SU-DHL-6 (cell line): Measurements from ENCODE around the gene GPX3.

Source experiments
- H2AFZ ChIP-seq: fragments of 200-600 bp; sonication (generic); 2 replicates; pipeline ENCODE4 v1.6.1; 2014; ENCODE audit warnings: low read depth, mild to moderate bottlenecking, moderate library complexity, mixed read lengths, antibody characterized with exemption, low read length; ENCODE audit not compliant: severe bottlenecking
- H3F3A ChIP-seq: fragments of 200-600 bp; shearing (Covaris generic); 2 replicates; pipeline ENCODE4 v1.6.0; 2016; ENCODE audit warnings: antibody characterized with exemption, mild to moderate bottlenecking; ENCODE audit not compliant: insufficient read depth
- H3K27ac ChIP-seq: fragments of 200-600 bp; sonication (generic); 2 replicates; pipeline ENCODE4 v1.5.1; 2016; ENCODE audit warnings: low read depth, mild to moderate bottlenecking, low read length, moderate library complexity, mixed read lengths
- H3K27me3 ChIP-seq: fragments of 200-600 bp; sonication (generic), shearing (Covaris generic); 2 replicates; pipeline ENCODE4 v1.6.0; 2014; ENCODE audit warnings: mild to moderate bottlenecking, low read length
- H3K36me3 ChIP-seq: fragments of 200-600 bp; sonication (generic); 2 replicates; pipeline ENCODE4 v1.6.1; 2014; ENCODE audit warnings: mild to moderate bottlenecking, low read length, mixed read lengths
- H3K4me2 ChIP-seq: fragments of 300-600, 200-600 bp; shearing (Covaris generic), sonication (generic); 2 replicates; pipeline ENCODE4 v1.6.0; 2014; ENCODE audit warnings: low read length, low read depth, mild to moderate bottlenecking; ENCODE audit not compliant: poor library complexity, severe bottlenecking
- H3K4me3 ChIP-seq: fragments of 200-600 bp; sonication (generic); 2 replicates; pipeline ENCODE4 v1.5.1; 2014; ENCODE audit warnings: antibody characterized with exemption, low read length, mild to moderate bottlenecking, mixed read lengths; ENCODE audit not compliant: insufficient read depth, poor library complexity, severe bottlenecking
- H3K79me2 ChIP-seq: fragments of 200-600 bp; sonication (generic); 2 replicates; pipeline ENCODE4 v1.6.1; 2014; ENCODE audit warnings: mild to moderate bottlenecking, low read length, moderate library complexity; ENCODE audit not compliant: insufficient read depth
- H3K9ac ChIP-seq: fragments of 200-600 bp; sonication (generic); 2 replicates; pipeline ENCODE4 v1.7.0; 2014; ENCODE audit warnings: mild to moderate bottlenecking, low read length
- H3K9me2 ChIP-seq: fragments of 200-600 bp; sonication (generic); replicated peaks from 2 replicates; pipeline ENCODE4 v1.6.1; 2014; ENCODE audit warnings: low read length; ENCODE audit not compliant: insufficient read depth
- H3K9me3 ChIP-seq: fragments of 200-600 bp; sonication (generic); 2 replicates; pipeline ENCODE4 v1.6.1; 2014; ENCODE audit warnings: low read length, mixed read lengths; ENCODE audit not compliant: insufficient read depth
- H4K20me1 ChIP-seq: fragments of 200-600 bp; sonication (generic); 2 replicates; pipeline ENCODE4 v1.6.1; 2014; ENCODE audit warnings: low read depth, mild to moderate bottlenecking, antibody characterized with exemption, low read length, moderate library complexity, mixed read lengths
- EZH2phosphoT487 ChIP-seq: fragments of 200-600 bp; sonication (generic), shearing (Covaris generic); conservative IDR thresholded peaks from 2 replicates; pipeline ENCODE4 v1.6.1; 2018; ENCODE audit warnings: mild to moderate bottlenecking, antibody characterized with exemption, low read length, moderate library complexity, mixed read lengths
- TF ChIP-seq, protein P1 (sequence below): fragments of 200-600 bp; sonication (generic); IDR thresholded peaks from one replicate; pipeline ENCODE4 v1.5.1; 2017; ENCODE audit warnings: antibody characterized with exemption, mild to moderate bottlenecking, low read length, moderate library complexity; ENCODE audit not compliant: insufficient read depth, poor library complexity, severe bottlenecking

Gene GPX3

DNA sequence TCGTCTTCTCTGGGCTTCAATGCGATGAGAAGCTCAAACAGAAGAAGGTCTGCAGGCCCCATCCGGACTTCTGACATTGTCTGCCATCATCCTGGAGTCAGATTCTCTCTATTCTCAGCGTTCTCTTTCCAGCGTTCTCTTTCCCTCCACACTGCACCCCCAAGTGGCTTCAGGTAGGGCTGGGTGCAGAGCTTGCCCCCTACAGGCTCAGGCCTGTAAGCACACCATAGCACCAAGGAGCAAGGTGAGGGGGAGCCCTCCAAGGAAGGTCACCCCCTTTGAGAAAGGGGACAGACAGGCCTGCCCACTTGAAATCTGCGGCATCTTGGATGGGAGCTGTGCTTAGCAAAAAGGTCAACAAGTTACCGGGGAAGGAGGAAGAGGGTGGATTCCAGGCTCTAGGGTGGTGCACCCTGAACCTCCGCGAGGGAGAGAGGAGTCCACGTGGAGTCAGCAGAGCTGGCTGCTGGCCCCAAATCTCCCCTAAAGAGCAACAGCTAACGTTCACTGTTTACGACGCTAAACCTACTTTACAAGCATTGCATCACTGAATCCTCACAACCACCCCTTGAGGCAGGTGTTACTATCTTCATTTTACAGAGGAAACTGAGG lies 27.5 kb downstream of the GPX3 start:
- no peaks in the 10 kb centered on the region for H3K79me2 ChIP-seq
- H3K27me3 ChIP-seq = no peaks in the 10 kb centered on the region
- no peaks in the 10 kb centered on the region for H3K9me2 ChIP-seq
- no peak overlapping the region for H3K4me2 ChIP-seq
- no peaks in the 10 kb centered on the region for H3F3A ChIP-seq
- no peak overlapping the region for H2AFZ ChIP-seq
- TF ChIP-seq EZH2phosphoT487 = no peak
- TF ChIP-seq, protein P1, sequence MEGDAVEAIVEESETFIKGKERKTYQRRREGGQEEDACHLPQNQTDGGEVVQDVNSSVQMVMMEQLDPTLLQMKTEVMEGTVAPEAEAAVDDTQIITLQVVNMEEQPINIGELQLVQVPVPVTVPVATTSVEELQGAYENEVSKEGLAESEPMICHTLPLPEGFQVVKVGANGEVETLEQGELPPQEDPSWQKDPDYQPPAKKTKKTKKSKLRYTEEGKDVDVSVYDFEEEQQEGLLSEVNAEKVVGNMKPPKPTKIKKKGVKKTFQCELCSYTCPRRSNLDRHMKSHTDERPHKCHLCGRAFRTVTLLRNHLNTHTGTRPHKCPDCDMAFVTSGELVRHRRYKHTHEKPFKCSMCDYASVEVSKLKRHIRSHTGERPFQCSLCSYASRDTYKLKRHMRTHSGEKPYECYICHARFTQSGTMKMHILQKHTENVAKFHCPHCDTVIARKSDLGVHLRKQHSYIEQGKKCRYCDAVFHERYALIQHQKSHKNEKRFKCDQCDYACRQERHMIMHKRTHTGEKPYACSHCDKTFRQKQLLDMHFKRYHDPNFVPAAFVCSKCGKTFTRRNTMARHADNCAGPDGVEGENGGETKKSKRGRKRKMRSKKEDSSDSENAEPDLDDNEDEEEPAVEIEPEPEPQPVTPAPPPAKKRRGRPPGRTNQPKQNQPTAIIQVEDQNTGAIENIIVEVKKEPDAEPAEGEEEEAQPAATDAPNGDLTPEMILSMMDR = peak; percentile 66
- H3K36me3 ChIP-seq = peaks cover 27% of the 10 kb centered on the region; the same call in 1 of the 2 replicates
- H3K27ac ChIP-seq = no peak overlapping the region
- no peaks in the 10 kb centered on the region for H3K9me3 ChIP-seq
- H3K4me3 ChIP-seq = no peak overlapping the region
- H4K20me1 ChIP-seq = no peaks in the 10 kb centered on the region
- H3K9ac ChIP-seq = no peak overlapping the region

DNA sequence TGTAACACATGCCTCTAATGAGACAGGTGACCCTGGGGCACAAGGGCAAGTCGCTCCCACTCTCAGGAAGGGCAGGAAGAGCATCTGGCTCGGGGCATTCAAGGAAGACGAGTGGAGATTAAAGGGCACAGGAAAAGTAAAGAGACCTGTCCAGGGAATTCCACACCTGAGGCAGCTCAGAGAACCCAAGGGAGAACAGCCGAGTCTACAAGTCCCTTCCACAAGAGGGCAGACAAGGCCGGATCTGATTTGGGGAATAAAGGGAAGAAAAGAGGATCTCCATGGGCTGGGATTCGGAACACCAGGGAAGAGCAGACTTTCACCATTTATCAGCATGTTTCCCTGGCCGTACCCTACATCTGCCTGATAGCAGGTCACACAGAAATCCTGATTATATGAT lies 28.1 kb downstream of the GPX3 start:
- peaks cover 21% of the 10 kb centered on the region; the same call in 1 of the 2 replicates for H3K36me3 ChIP-seq
- no peak overlapping the region for H3K4me3 ChIP-seq
- H4K20me1 ChIP-seq = no peaks in the 10 kb centered on the region
- no peaks in the 10 kb centered on the region for H3K9me2 ChIP-seq
- H2AFZ ChIP-seq = no peak overlapping the region
- no peaks in the 10 kb centered on the region for H3K9me3 ChIP-seq
- H3K27me3 ChIP-seq = no peaks in the 10 kb centered on the region
- H3K4me2 ChIP-seq = no peak overlapping the region
- no peaks in the 10 kb centered on the region for H3K79me2 ChIP-seq
- no peak overlapping the region for H3K27ac ChIP-seq
- no peak for TF ChIP-seq EZH2phosphoT487
- TF ChIP-seq, protein P1 = no peak
- H3F3A ChIP-seq = no peaks in the 10 kb centered on the region
- no peak overlapping the region for H3K9ac ChIP-seq

DNA sequence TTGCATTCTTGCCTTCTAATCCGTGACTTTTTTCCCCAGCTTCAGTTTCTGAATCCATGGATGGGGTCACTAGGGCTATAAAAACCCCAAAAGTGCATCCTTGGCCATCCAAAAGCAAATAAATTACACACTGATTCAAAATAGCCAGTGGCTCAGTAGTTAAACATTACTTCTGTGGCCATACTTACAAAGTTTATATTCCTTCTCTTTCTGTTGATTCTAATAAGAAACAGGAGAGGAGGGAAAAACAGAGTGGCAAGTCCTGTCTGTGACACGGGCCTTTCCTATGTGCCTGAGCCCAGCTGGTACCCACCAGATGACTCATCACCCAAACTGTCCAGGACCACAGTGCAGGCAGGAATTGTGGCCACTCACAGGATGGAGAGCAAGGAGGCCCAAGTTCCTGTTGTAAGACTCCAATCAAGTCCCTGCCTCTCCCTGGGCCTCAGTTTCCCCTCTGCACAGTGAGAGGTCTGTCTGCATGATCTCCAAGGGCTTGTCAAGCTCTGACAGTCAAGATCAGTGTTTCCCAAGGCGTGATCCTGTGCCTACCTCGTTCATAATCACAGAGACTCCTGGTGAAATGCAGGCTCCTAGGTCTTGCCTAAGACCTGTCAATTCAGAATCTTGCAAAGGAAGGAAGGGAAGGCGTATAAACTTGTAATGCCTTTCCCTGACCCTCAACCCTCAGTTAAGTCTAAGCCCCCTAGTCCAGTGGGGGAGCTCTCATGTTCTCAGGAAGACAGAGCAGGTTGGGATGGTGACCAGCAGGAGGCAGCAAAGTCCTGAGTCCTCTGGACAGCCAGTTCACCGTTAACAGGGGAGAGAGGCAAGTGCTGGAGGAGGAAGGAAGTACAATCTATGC lies 30.9 kb downstream of the GPX3 start:
- TF ChIP-seq EZH2phosphoT487 = no peak
- TF ChIP-seq, protein P1 = peak; percentile 97
- H3K36me3 ChIP-seq = peaks cover 10% of the 10 kb centered on the region; the same call in 1 of the 2 replicates
- H3K4me3 ChIP-seq = no peak overlapping the region
- H3F3A ChIP-seq = no peaks in the 10 kb centered on the region
- no peak overlapping the region for H2AFZ ChIP-seq
- no peak overlapping the region for H3K27ac ChIP-seq
- no peaks in the 10 kb centered on the region for H3K9me3 ChIP-seq
- no peak overlapping the region for H3K4me2 ChIP-seq
- H3K9ac ChIP-seq = no peak overlapping the region
- no peaks in the 10 kb centered on the region for H3K79me2 ChIP-seq
- no peaks in the 10 kb centered on the region for H3K9me2 ChIP-seq
- no peaks in the 10 kb centered on the region for H3K27me3 ChIP-seq
- no peaks in the 10 kb centered on the region for H4K20me1 ChIP-seq
